HepG2 (cell line): Measurements from ENCODE around the gene BRAT1. TPM values are rescaled to one million over a fixed set of nuclear protein-coding genes. Genes with fewer than 3 reads are reported as not detected.

Experiments used
- DNMT3B ChIP-seq: conservative IDR thresholded peaks from 2 replicates; pipeline ENCODE4 v1.6.1; 2016; ENCODE audit warnings: missing biosample characterization, control low read depth
- IRX3 ChIP-seq: sonication (generic); formaldehyde crosslinking; IDR thresholded peaks from 2 replicates; pipeline ENCODE4 v1.8.1; 2023; ENCODE audit warnings: mild to moderate bottlenecking, low read depth, missing genetic modification reagents, borderline replicate concordance
- MAZ ChIP-seq, 2 experiments: sonication (generic) in 1 of 2; formaldehyde crosslinking in 1 of 2; IDR thresholded peaks; 2 replicates each; pipeline versions ENCODE4 v1.5.0 to v1.6.1; 2012 to 2020; ENCODE audit warnings: low read depth in 2 of 2, mild to moderate bottlenecking in 2 of 2, borderline replicate concordance in 1 of 2, improper control_type of control experiment in 1 of 2, low read length in 1 of 2, missing genetic modification reagents in 1 of 2, moderate library complexity in 1 of 2
- NKX3-1 ChIP-seq: sonication (generic); formaldehyde crosslinking; IDR thresholded peaks from 2 replicates; pipeline ENCODE4 v1.5.0; 2020; ENCODE audit warnings: missing genetic modification reagents
- SALL2 ChIP-seq: sonication (generic); formaldehyde crosslinking; IDR thresholded peaks from 2 replicates; pipeline ENCODE4 v1.8.1; 2023; ENCODE audit warnings: mild to moderate bottlenecking, missing genetic modification reagents, inconsistent platforms
- ZFP36 ChIP-seq: fragments of 150-350 bp; IDR thresholded peaks from 2 replicates; pipeline ENCODE4 v1.6.1; 2018; ENCODE audit warnings: borderline replicate concordance, low read length, low read depth; ENCODE audit not compliant: partially characterized antibody
- ZFX ChIP-seq: sonication (generic); formaldehyde crosslinking; IDR thresholded peaks from 2 replicates; pipeline ENCODE4 v1.4.0; 2020; ENCODE audit warnings: mild to moderate bottlenecking, low read depth, missing genetic modification reagents, moderate library complexity
- ZFY ChIP-seq: sonication (generic); formaldehyde crosslinking; IDR thresholded peaks from 2 replicates; pipeline ENCODE4 v1.4.0; 2020; ENCODE audit warnings: missing genetic modification reagents
- ZNF207 ChIP-seq: fragments of 450-650 bp; IDR thresholded peaks from 2 replicates; pipeline ENCODE4 v1.6.1; 2016; ENCODE audit warnings: antibody characterized with exemption, borderline replicate concordance
- ZNF230 ChIP-seq: sonication (generic); formaldehyde crosslinking; IDR thresholded peaks from 2 replicates; pipeline ENCODE4 v1.4.0; 2020; ENCODE audit warnings: mild to moderate bottlenecking, missing genetic modification reagents
- ZNF33A ChIP-seq: sonication (generic); formaldehyde crosslinking; IDR thresholded peaks from 2 replicates; pipeline ENCODE4 v1.5.1; 2020; ENCODE audit warnings: missing genetic modification reagents, mild to moderate bottlenecking, moderate library complexity, borderline replicate concordance
- ZNF563 ChIP-seq: sonication (generic); formaldehyde crosslinking; IDR thresholded peaks from 2 replicates; pipeline ENCODE4 v1.8.0; 2022; ENCODE audit warnings: mild to moderate bottlenecking, moderate library complexity, missing genetic modification reagents
- ZNF709 ChIP-seq: sonication (generic); formaldehyde crosslinking; IDR thresholded peaks from 2 replicates; pipeline ENCODE4 v1.5.0; 2020; ENCODE audit warnings: mild to moderate bottlenecking, missing genetic modification reagents
- polyA plus RNA-seq, 8 experiments: library from polyadenylated mRNA; depleted of rRNA in 3 of 8; stranded (reverse) in 7 of 8; unstranded in 1 of 8; fragments of >200 nt; fragmentation: Illumina TruSeq in 4 of 8; extraction: Trizol in 4 of 8; gene quantifications; 2 replicates each; pipeline versions ENCODE4 v1.2.1 to v1.2.3, GENCODE V29; 2011 to 2016; ENCODE audit warnings: low read depth in 4 of 8, missing spikeins in 1 of 8, mixed read lengths in 1 of 8; ENCODE audit not compliant: insufficient read depth in 1 of 8
- total RNA-seq, 5 experiments: library from RNA; depleted of rRNA; stranded (reverse); fragments of >200 nt; fragmentation: Illumina TruSeq; extraction: Trizol; gene quantifications; 2 replicates each; pipeline ENCODE4 v1.2.3, GENCODE V29; 2016; ENCODE audit warnings: low read depth in 1 of 5
- TF ChIP-seq, protein P1 (sequence below): sonication (generic); formaldehyde crosslinking; IDR thresholded peaks from 2 replicates; pipeline ENCODE4 v1.4.0; 2020; ENCODE audit warnings: missing genetic modification reagents
- TF ChIP-seq, protein P2 (sequence below): sonication (generic); formaldehyde crosslinking; IDR thresholded peaks from 2 replicates; pipeline ENCODE4 v1.8.1; 2023; ENCODE audit warnings: mild to moderate bottlenecking, missing genetic modification reagents
- TF ChIP-seq, protein P3 (sequence below): sonication (generic); formaldehyde crosslinking; IDR thresholded peaks from 2 replicates; pipeline ENCODE4 v1.4.0; 2020; ENCODE audit warnings: mild to moderate bottlenecking, missing genetic modification reagents
- TF ChIP-seq, protein P4 (sequence below): IDR thresholded peaks from 2 replicates; pipeline ENCODE4 v1.6.1; 2012; ENCODE audit warnings: inconsistent platforms

BRAT1 gene
- total and polyA plus RNA-seq, 2 of the 13 experiments (the other 11 are each of a cell fraction or from before 2014, with no cell fraction given) = 10.2 to 20.3 TPM

DNA sequence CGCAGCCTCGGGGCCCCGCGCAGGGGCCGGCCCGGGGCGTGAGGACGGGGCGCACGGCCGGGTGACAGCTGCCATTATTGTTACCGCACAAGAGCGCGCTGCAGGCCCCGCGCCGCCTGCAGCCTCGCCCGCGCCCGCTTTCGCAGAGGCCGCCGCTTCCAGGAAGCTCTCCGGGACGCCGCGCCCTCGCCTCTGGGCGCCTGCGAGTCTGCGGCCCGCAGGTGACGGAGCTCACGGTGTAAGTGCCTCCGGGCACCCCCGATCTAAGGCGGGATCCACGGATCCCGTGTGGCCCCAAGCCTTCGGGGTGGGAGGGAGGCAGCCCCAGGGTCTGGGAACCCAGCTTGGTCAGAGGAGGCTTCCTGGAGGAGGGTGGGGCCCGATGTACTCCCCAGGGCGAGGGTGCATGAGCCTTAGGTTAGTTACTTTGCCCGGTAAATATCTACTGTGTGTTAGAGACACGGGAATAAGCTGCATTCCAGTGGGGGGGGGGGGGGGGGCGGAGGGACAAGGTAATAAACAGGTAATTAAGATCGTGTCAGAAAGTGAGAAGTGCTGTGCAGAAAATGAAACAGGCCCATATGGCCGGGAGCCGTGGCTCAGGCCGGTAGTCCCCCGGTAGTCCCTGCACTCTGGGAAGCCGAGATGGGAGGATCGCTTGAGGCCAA, 4.1 kb upstream of the BRAT1 start (continued):
- TF ChIP-seq, protein P1, sequence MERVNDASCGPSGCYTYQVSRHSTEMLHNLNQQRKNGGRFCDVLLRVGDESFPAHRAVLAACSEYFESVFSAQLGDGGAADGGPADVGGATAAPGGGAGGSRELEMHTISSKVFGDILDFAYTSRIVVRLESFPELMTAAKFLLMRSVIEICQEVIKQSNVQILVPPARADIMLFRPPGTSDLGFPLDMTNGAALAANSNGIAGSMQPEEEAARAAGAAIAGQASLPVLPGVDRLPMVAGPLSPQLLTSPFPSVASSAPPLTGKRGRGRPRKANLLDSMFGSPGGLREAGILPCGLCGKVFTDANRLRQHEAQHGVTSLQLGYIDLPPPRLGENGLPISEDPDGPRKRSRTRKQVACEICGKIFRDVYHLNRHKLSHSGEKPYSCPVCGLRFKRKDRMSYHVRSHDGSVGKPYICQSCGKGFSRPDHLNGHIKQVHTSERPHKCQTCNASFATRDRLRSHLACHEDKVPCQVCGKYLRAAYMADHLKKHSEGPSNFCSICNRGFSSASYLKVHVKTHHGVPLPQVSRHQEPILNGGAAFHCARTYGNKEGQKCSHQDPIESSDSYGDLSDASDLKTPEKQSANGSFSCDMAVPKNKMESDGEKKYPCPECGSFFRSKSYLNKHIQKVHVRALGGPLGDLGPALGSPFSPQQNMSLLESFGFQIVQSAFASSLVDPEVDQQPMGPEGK (CRISPR knock-in tag) = peak; percentile 31; the same call in 1 of the 2 replicates
- TF ChIP-seq DNMT3B (CRISPR knock-in tag) (no peak), ZFX (CRISPR knock-in tag) (peak; percentile 44), NKX3-1 (no peak), IRX3 (CRISPR knock-in tag) (0 out of 2 replicates have a peak, but pooled peaks have one; percentile 57), ZFP36 (peak; percentile 96), ZFY (CRISPR knock-in tag) (peak; percentile 69), ZNF709 (CRISPR knock-in tag) (peak; percentile 29; the same call in 1 of the 2 replicates), MAZ (IDR thresholded peaks at IDR 0.05; ENCODE audit: borderline replicate concordance, low read depth, low read length) (peak; percentile 64; the same call in 1 of the 2 replicates), MAZ (CRISPR knock-in tag; IDR thresholded peaks at IDR 0.05; ENCODE audit: low read depth) (no peak), ZNF33A (CRISPR knock-in tag) (no peak), SALL2 (CRISPR knock-in tag) (0 out of 2 replicates have a peak, but pooled peaks have one; percentile 20), ZNF563 (CRISPR knock-in tag) (peak; percentile 50; the same call in 1 of the 2 replicates), ZNF207 (no peak), ZNF230 (CRISPR knock-in tag) (0 out of 2 replicates have a peak, but pooled peaks have one; percentile 7)
- TF ChIP-seq, protein P2, sequence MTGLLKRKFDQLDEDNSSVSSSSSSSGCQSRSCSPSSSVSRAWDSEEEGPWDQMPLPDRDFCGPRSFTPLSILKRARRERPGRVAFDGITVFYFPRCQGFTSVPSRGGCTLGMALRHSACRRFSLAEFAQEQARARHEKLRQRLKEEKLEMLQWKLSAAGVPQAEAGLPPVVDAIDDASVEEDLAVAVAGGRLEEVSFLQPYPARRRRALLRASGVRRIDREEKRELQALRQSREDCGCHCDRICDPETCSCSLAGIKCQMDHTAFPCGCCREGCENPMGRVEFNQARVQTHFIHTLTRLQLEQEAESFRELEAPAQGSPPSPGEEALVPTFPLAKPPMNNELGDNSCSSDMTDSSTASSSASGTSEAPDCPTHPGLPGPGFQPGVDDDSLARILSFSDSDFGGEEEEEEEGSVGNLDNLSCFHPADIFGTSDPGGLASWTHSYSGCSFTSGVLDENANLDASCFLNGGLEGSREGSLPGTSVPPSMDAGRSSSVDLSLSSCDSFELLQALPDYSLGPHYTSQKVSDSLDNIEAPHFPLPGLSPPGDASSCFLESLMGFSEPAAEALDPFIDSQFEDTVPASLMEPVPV (CRISPR knock-in tag) = peak; percentile 46; the same call in 1 of the 2 replicates
- TF ChIP-seq, protein P3, sequence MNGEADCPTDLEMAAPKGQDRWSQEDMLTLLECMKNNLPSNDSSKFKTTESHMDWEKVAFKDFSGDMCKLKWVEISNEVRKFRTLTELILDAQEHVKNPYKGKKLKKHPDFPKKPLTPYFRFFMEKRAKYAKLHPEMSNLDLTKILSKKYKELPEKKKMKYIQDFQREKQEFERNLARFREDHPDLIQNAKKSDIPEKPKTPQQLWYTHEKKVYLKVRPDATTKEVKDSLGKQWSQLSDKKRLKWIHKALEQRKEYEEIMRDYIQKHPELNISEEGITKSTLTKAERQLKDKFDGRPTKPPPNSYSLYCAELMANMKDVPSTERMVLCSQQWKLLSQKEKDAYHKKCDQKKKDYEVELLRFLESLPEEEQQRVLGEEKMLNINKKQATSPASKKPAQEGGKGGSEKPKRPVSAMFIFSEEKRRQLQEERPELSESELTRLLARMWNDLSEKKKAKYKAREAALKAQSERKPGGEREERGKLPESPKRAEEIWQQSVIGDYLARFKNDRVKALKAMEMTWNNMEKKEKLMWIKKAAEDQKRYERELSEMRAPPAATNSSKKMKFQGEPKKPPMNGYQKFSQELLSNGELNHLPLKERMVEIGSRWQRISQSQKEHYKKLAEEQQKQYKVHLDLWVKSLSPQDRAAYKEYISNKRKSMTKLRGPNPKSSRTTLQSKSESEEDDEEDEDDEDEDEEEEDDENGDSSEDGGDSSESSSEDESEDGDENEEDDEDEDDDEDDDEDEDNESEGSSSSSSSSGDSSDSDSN (CRISPR knock-in tag) = peak; percentile 54; the same call in 1 of the 2 replicates
- TF ChIP-seq, protein P4, sequence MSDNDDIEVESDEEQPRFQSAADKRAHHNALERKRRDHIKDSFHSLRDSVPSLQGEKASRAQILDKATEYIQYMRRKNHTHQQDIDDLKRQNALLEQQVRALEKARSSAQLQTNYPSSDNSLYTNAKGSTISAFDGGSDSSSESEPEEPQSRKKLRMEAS = 0 out of 2 replicates have a peak, but pooled peaks have one; percentile 3
